ENCODE measurements around the gene STARD13.

The STARD13 gene

DNA sequence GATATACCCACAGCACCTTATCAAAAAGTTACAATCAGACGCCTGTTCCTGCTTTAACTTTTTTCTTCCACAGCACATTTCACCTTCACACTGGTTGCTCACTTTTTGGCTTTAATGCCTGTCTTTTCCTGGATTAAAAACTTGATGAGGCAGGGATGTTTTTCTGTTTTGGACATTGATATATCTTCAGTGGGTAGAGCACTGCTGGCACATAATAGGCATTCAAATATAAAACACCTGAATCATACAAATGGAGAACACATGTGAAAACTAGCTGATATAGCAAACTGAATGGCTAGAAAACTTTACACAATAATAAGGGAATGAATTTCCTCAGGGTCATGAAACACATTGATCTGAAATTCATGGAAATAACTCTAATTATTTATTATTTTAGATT, 65.6 kb downstream of the STARD13 start:
- DNase-seq = no peak

DNA sequence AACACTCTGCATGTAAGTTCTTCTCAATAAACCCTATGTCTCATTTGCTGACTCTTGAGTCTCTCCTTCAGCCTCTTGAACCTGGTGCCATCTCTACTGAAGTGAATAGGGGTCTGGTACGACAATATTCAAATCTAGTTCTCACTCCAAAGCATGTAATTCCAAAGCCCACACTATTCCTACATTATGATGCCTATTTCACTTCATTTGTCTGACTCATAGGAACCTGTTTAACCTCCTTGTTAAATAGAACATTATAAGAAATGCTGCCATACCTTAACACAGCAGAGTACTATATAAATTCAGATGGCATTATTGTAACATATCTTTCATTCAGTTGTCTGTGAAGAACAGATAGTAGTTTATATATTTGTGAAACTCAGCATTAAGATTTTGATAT, 67.1 kb downstream of the STARD13 start:
- no peak for DNase-seq

DNA sequence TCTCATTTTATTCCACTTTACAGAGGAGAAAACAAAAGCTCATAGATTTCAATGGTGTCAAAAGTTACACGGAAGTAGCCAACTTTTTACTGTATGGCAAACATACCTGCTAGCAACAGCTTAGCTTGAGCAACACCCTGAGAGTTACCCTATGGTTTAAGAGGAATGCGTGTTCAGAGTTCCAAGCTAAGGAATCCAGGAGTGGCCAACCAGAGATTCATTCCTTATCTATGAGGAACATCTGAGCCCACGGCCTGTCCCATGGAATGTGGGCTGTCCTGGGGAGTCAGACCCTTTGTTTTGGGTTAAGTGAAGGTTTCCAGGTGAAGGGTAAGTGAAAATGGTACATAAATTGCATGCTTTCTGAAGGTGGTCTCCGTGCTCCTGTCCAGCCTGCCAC, 67.5 kb downstream of the STARD13 start:
- no peak for DNase-seq

DNA sequence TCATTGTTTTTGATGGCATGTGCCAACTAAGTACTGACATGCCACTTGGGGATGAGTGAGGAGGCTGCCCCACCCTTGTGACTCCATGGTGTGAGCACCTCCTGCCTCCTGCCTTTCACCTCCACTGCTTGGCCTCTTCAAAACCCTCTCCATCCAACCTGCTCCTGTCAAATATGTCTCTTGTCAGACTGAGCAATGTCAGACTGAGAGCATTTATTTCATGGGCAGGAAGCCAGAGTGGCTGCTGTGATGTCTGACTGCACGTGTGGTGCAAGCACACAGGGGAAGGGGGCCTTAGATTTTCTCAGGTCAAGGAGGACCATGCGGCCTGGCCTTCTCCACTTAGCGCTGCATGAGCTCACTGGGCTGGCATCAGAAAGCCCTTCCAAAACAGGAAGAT, 68.3 kb downstream of the STARD13 start:
- no peak for DNase-seq

DNA sequence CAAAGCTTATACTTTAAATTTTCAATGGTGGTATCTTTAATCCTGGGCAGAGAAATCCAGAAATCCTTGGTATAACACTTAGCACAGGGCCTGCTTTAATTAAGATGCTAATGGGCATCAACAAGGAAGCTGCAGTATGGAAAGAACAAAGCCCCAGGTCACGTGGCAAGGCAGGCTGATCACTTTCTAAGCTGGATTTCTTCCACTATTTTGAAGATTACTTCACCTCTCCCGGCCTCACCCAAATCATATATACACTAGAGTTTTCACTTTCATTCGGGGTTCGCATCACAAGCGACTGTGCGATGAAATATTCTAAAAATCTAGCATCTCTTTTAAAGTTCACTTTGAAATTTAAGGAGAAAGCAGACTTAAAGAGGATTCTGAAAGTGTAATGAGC, 71.8 kb downstream of the STARD13 start:
- no peak for DNase-seq

DNA sequence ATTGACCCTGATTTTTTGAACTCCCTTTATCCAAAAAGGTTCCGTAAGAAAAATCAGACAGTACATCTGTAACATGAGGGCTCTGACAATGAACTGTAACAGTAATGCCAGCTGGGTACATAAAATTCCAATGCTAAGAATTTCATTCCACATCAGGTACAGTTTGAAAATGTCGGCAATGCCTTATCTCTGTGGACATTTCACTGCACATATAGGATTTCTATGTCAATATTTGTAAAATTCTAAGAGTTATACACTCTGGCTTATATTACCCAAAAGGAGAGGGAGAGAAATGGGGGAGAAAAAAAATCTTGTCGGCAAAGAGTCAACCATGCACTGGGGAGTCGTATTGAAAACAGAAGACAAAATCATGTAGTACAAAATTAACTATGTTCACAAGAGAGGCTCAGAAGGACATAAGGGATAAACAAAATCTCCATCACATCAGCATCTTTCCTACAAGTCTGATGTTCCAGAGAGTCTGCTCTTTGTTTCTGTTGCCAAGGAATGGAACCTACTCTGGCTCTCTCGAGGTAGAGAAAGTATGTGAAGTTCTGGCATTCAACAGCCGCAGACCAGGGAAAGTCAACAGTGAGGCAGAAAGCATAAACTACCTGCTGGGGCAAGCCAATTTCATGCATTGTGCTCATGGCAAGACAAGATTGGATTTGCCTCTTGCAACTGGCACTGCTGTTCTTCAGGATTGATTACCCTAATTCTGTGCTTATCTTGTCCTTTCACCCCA, 72.4 kb downstream of the STARD13 start:
- DNase-seq = no peak

DNA sequence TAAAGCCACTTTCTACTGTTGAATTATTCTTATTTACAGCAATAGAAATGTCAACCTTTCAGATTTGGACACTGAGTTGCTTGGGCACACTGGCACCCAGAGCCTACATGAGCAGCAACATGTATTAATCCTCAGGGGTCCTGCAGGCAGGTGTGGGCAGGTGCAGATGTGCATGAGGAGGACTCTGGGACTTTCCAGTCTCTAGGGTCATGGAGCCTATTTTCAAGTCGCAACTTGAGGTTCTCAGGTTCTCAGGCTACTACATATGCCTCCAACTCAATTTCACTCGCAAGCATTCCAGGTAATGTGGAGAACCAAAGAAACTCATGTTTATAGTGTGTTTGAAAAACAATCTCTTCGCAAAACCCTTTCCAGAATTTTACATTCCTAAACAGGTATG, 73.2 kb downstream of the STARD13 start:
- DNase-seq = no peak

DNA sequence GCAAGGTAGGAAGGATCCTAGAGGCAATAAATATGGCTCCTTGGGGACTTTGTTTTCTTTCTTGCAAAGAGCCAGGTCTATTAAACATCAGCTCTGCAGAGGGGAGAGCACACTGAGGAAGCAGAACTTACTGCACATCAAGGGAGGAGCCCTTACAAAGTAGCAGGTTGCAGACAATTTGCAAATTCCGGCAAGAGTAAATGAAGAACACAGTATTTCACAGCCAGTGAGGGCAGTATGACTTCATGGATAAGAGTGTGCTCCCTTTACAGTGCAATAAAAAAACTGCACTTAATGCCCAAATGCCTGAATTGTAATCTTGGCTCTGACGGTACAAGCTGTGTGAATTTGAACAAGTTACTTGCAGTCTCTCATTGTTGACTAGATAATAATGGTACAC, 75.5 kb downstream of the STARD13 start:
- DNase-seq = no peak

DNA sequence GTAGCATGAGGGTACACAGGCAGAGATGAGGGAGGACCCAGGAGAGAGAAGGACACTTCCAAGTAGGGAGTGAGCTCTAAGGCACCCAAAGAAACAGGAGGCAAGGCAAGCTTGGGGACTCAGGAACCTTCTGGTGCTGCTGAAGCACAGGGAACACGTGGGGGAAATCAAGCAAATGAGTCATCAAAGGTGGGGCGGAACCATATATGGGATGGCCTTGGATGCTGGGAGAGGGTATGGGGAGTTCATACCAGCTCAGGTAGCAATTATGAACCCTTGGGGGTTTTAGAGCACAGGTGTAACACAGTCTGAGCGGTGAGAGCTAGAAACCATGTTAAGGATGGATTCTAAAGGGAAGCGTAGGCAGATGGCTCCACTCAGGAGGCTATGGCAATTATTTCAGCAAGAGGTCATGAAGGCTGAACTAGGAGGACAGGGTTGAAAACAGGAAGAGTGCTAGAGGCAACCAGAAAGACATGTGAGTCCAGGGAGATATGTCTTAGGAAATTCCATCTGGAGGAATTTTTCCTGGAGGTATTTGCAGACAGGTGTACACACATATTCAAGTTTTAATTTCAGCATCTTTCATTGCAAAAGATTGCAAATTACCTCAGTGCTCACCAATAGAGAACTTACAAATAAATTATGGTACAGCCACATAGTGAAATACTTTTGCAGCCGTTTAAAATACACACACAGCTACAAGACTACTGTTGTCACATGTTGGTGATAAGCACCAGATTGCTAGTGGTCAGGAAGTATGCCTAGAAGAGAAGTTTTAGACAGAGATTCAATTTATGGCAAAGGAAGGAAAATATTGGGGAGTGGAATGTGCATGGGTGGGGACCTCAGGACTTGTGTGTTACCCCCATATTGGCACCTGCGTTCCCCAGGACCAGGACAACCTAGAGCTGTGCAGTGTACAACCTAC, 77.0 kb downstream of the STARD13 start:
- DNase-seq = no peak

DNA sequence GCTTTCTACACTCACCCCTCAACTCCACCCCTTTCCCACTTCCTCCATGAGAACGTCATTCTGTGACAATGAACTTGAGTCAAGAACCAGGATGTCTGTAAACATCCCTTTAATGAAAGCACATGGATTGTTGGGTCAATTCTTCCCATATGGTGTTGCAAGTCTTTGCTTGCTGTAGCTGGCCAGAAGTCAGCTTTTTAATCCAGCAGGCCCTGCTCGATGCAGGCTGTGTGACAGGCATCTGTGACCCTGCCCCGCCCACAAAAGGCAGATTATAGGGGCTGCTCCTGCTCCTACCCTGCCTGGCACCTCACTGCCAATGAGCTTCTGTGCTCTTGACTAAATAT, 78.0 kb downstream of the STARD13 start:
- DNase-seq = no peak

DNA sequence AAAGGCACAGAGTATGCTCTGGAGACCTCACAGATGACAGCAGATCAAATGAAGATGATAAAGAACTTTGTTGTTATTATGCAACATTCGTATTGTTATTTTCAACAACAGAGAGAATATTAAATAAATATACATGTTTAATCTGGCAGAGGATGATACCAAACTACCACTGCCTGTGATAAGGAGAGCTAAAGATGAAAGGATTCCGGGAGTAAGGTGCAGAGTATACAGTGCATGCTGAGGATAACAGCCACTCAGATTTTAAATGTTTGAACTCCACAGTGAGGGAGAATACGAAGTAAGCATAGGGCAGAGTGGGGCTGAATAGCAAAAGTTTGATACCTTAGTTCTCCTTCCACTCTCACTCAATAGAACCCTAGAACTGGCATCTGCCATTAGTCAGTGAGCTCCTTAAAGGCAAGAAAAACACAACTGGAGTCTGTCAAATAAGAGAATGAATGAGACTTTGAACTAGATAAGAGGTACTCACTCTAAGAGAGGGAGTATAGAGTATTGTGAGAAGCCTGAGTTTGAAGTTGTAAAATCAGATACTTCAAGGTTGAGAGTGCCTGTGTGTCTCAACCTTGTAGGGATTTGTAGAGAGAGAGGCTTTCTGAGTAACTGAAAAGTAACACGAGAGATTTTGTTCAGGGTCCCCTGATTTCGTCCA, 78.5 kb downstream of the STARD13 start:
- DNase-seq = no peak

DNA sequence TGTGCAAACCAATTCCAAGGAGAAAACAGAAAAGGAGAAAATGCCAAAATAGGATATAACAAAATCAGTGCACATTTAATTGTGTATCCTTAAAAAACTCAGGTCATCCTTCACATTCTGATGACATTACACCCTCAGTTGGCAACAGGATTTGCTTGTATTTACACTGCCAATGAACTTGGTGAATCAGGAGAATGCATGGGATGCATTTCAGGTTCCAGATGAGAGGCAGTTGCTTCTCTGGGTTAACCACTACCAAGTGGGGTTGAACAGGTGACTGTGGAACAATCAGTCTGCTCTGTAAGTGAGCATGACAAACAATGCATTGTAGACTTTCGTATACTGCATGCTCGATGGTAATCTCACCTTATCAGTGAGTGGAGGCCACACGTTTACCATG, 79.1 kb downstream of the STARD13 start:
- DNase-seq = no peak

DNA sequence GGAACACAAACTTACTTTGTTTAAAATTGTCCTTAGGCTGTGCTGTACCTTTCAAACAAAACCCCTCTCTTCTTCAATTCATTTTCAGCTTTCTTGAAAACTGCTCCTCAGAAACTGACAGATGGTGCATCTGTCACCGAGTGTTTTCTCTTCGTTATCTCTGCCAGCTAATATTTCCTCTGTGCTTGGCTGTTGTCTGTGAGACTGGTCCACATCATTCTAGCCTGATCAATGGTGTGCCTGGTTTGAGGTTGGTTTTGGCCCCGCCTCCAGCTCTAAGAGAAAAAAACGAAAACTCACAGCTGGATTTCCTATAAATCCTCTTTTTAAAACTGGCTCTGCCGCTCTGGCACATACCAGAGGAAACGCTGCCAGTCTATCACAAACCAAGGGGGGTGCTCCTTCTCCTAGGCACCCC, 79.7 kb downstream of the STARD13 start:
- DNase-seq = no peak

DNA sequence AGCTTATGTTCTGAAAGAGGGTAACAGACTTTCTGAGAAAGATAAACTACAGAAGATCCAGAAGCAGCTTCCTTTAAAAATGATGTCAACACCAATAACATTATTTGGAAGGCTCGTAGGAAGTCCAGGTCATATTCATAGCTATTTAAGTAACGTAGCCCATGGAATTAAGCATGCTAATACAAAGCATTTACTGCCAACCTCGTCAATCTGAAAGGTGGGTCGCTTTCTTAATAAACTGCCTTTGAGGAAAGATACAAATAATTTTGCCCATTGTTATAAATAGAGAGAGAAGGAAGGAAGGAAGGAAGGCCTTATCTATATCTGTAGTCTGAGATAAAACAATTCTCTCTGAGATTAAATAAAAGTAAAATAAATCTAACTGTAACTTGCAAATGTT, 80.3 kb downstream of the STARD13 start:
- DNase-seq = no peak

DNA sequence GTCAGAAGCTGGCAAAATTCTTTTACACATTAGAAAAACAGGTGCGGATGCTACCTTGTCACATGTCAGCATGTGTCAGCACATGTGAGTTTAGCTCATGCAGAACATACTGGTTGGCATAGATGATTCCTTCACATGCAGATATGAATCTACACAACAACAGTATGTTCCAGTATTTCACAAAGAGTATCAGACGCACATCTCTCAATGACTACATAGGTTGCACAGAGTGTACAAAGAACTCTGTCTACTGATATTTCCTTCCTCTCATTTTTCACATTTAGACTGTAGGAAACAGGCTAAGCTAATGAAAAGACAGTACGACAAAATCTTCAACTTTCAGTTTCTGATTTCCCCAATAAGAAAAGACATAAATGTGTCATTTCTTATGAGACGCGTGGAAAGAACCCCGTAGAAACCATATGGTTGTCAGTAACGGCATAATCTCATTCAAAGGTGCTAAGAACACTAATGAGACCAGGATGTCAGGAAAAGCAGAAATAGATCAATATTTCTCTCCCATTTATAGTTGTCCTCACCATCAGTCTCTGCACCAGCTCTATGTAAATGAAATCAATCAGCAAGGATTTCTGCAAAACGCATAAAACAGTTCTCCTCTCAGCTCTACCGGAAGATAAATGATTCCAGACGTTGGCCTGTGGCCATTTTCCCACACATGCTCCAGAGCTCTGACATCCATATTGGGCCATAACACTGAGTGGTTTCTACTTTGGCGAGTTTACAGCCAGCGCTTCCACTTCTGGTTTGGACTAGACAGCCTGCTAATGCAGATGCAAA, 81.2 kb downstream of the STARD13 start:
- DNase-seq = no peak

DNA sequence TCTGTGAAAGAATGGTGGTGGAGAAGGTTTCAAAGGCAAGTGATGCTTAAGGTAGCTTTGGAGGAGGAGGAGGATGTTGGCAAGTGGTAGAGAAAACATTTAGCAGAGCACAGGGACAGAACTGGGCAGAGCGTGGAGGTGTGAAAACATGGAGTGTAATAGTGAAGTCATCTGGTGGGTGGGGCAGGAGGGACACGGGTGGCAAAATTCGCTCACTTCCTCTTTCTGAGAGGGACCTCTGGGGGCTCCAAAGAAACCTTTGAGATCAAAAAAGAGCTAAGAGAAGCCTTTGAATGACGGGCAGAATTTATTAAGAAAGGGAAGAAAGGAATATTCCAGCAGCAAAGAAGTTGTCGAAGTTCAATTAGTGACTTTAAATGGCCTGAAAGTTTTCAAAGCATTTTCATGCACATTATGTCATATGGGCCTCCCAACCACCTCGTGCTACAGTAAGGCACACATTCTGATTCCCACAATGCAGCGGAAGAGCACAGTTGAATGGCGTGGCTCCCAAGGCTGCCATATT, 82.8 kb downstream of the STARD13 start:
- no peak for DNase-seq

DNA sequence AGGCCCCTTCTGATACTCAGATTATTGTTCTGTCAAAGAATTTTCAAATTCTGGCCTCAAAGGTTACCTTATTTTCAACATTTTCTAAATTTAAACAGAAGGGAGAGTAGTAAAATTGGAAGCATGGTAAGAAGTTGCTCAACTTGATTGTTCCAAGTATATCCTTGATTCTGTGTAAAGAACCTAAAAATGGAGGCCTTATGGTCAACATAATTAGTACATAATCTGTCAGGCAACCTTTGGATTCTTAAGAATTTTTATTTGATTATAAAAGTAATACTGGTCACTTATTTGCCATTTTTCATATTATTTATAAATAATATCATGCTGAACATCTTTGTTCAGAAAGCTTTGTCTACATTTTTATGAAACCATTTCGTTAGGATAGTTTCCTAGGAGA, 83.9 kb downstream of the STARD13 start:
- DNase-seq = no peak

DNA sequence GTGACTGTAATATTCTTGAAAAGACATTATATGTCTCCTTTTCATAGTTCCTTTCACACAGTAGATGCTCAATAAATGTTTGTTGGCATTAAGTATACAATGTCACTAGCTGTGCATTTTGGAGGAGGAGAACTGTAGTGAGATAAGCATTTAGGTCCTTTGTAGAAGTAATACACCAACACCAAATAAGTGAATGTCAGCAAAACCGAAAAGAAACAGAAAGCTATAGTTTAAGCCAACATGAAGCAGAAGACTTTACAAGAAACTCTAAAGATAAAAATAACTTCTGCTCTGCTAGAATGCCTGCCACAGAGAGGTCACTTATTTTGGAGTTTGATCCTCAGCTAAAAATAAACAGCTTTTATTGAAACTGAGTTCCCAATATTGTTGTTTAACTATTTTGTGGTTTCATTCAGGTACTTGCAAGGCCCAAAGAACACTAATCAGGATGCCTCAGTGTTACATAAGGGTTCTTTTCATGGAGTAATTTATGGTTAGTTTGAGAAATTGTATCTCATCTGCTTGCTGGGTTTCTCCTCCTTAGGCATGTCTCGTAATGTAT, 86.2 kb downstream of the STARD13 start:
- DNase-seq = no peak

DNA sequence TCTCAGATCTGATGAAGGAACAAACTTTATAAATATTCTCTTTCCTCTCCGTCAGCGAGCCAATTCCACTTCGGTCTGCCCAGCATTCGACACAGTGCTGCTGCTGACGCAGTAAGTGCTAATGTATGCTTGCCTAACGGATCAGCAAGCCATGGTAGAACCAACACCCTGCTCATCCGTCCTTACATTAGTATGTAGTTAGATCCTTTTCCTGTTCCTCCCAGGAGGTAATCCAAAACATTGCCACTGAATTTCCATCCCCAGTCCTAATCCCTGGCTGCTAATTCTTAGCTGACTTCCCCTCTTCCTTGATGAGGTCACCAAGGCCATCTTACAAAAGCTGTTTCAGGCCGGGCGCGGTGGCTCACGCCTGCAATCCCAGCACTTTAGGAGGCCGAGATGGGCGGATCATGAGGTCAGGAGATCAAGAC, 88.0 kb downstream of the STARD13 start:
- no peak for DNase-seq

DNA sequence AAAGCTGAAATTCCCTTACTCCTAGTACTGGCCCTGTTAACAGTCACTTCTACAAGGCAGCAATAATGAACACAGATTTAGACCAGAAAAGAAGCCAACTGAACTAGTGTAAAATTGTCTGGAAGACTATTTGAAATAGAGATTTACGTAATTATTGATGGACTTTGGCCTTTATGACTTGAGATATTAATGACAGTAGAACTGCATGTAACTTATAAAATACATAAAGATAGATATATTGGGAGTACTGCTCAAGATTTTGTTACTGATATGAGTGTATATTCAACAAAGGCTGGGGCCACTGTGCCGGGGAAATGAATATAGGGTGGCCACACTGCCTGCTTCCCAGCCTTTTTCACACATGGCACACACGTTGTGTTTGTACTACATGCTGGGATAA, 88.8 kb downstream of the STARD13 start:
- no peak for DNase-seq

DNA sequence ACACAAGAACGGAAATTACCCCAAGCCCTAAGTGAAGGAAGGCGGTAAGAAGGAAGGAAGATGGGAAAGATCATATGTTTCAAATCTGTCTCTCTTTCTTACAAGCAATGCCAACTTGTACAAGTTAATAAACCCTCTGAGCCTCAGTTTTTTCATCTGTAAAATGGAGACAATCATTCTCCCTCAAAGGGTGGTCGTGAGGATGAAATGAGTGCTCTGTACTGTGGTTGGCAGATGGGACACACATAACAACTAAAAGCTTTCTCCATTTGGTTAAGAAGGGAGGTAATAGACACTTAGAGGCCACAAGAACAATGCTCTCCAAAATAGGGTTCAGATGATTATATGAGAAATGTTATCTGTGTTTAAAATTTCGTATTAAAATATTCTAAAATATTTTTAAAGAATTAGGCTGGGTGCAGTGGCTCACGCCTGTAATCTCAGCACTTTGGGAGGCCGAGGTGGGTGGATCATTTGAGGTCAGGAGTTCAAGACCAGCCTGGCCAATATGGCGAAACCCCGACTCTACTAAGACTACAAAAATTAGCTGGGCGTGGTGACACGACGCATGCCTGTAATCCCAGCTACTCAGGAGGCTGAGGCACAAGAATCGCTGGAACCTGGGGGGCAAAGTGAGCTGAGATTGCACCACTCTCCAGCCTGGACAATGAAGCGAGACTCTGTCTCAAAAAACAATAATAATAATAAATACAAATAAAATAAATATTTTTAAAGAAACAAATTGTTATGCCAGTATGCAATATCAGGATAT, 89.7 kb downstream of the STARD13 start:
- DNase-seq = no peak

Measured in CD4-positive, alpha-beta T cell treated with Interleukin-17A for 1 hour (primary cell).